Hematopoietic multipotent progenitor cell treated with erythropoietin and hydrocortisone succinate and interleukin-3 and kit ligand, for 17 days (in vitro differentiated cells): ENCODE results near the gene KCNQ1OT1.

Experiments used
- DNase-seq: peaks from one replicate; pipeline ENCODE4 v3.0.0-alpha.2; 2015; ENCODE audit warnings: low spot score

Gene KCNQ1OT1

GRCh38 chr11:2581931-2582350 is 117.9 kb downstream of the KCNQ1OT1 start:
- no peak for DNase-seq

GRCh38 chr11:2581151-2581930 is 118.5 kb downstream of the KCNQ1OT1 start:
- no peak for DNase-seq

DNA sequence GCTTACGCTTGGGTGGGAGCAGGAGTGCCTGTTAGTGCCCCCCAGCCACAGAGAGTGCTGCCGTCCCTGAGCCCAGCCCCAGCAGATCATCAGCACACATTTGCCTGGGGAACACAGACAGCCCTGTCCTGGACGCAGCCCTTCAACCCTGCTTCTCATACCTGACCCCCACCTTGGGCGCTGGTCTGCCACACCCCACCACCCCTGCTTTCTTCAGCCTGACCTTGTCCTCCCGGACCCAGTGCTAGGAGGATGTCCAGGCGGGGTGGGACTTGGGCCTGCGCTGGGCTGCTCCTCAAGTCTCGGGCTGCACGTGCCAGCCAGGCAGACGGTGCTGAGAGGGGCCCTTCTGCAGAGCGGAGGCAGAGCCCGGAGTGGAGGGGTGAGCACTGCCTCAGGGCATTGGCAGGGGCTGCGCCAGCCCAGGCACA is 119.2 kb downstream of the KCNQ1OT1 start:
- no peak for DNase-seq

GRCh38 chr11:2580061-2580421 is 119.8 kb downstream of the KCNQ1OT1 start:
- DNase-seq, result no peak

DNA sequence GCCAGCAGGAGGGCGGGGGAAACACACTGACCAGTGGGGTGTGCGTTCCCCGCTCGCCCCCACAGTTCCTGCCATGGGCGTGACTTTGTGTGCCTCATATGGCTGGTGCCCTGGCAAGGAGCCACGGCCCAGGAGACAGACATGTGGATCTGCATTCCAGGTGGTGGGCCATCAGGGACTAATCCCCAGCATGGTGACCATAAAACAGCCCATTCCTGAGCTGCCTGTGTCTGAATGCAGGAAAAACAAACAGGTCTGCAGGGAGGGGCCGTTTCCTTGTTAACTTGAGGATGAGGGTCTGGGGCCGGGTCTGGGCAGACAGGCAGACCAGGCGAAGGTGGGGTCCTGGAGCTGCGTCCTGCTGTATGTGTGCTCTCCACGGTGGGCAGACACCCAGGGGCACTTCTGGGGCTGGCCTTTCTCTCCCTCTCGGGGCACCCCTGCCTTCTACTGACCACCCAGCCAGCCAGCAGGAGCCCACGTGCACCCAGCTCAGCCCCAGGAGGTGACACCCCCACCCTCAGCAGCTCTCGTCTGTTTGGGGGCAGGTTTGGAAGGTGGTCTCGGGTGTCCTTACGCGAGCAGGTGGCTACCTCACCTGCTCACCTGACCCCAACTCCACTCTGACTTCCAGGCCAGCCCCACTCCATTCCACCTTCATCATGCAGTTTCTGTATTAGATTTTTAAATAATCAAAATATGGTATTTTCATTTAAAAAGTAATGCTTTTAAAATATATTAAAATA is 120.3 kb downstream of the KCNQ1OT1 start:
- DNase-seq, result no peak

DNA sequence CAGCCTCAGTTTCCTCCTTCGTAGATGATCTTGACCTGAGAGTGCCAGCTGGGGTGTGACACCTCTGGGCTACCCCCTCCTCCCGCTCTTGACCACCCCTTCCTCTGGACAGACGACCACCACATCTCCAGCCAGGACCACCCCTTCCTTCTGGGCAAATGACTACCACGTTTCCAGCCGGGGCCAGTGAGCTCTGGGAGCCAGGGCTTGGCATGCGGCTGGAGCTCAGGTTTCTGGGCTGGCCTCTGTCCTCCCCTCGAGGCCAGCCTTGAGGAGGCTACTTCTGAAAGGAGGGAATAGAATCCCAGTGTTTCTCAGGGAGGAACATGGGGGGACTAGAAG is 120.9 kb downstream of the KCNQ1OT1 start:
- no peak for DNase-seq

GRCh38 chr11:2577991-2578928 is 121.5 kb downstream of the KCNQ1OT1 start:
- no peak for DNase-seq

- no peak for DNase-seq
Observed at GRCh38 chr11:2577031-2577990, 122.5 kb downstream of the KCNQ1OT1 start.

DNA sequence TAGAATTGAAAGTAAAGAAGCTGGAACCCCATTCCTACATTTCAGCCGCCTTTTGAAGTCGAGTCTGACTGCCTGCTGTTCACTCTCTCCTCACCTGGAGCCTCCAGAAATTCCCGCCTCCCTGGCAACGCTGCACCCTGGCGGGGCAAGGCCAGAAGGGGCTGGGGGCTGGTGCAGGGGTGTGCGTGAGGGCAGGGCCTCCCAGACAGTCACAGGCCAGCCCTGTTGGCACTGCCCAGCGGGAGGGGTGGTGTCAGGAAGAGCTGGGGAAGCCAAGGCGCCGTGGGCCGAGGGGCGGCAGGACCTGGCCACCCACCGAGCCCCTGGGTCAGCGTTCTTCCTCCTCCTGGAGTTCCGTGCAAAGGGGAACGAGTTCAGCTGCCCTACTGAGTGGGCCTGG is 123.2 kb downstream of the KCNQ1OT1 start:
- DNase-seq, result no peak

- DNase-seq, result no peak
Observed at GRCh38 chr11:2576111-2576510, 123.7 kb downstream of the KCNQ1OT1 start.

DNA sequence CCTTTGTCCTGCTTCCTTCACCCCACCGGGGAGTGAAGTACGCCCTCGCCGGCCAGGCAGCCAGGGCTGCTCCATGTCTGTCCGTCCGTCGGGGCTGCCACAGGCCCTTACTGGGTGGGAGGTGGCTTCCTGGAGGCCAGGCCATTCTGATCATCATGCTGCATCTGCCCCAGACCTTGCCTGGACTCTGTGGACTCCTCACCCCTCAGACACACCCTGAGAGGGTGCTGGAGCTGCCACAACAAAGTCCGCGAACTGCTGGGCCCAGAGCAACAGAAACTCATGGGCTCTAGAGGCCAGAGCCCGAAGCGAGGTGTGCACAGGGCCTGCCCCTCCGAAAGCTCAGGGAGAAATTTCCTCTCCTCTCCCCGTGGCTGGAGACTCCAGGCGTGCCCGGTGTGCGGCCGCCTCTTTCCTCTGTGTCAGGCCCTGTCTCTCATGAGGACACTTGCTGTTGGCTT is 124.2 kb downstream of the KCNQ1OT1 start:
- no peak for DNase-seq

- no peak for DNase-seq
Observed at GRCh38 chr11:2574553-2575535, 125.0 kb downstream of the KCNQ1OT1 start.

GRCh38 chr11:2574043-2574552 is 125.7 kb downstream of the KCNQ1OT1 start:
- no peak for DNase-seq

DNA sequence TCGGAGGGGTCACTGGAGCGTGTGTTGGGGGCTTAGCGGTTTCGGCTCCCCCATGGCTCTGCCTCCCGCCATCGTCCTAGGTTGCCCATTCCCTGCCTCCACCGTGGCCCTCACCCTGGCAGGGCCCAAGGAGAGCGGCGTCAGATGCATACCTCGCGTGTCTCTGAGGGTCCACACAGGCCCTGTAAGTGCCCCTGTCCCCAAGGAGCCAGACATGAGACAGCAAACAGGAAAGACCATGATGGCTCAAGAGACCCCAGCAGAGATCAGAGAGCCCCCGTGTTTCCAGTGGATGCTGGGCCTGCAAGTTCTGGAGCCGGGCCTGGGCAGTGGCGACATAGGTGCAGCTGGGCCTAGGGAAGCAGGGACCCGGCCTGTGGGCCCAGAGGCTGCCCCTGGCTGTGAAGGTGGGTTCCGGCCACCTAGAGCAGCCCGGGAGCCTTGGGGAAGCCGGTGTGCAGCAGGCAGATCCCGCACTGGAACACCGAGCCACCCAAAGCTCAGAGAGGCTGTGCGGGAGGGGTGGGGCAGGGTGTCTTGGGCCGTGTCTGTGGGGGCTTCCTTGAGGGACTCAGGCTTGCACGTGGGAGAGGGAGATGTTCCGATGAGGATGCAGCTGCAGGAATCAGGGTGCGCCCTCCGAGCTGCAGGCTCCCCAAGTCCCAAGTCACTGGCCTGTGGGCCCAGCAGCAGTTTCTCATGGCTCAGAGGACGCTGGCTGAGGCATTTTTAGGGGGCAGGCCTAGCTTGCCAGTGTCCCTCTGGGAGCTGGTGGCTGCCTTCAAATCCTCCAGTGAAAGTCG is 126.4 kb downstream of the KCNQ1OT1 start:
- no peak for DNase-seq

- no peak for DNase-seq
Observed at GRCh38 chr11:2572491-2573239, 127.1 kb downstream of the KCNQ1OT1 start.

GRCh38 chr11:2571598-2572281 is 128.1 kb downstream of the KCNQ1OT1 start:
- no peak for DNase-seq

- DNase-seq, result no peak
Observed at GRCh38 chr11:2570841-2571597, 128.8 kb downstream of the KCNQ1OT1 start.
